Skeletal muscle satellite cell (primary cell): ENCODE results near the gene NPAS2.

Experiments used
- H3K27me3 ChIP-seq: 2 replicates; pipeline ENCODE4 v1.7.0; 2013; ENCODE audit warnings: low read length; ENCODE audit not compliant: control insufficient read depth, insufficient read depth
- H3K36me3 ChIP-seq: 2 replicates; pipeline ENCODE4 v1.7.0; 2013; ENCODE audit warnings: mild to moderate bottlenecking, control low read depth, low read length; ENCODE audit not compliant: insufficient read depth
- H3K4me1 ChIP-seq: 2 replicates; pipeline ENCODE4 v1.7.0; 2013; ENCODE audit warnings: low read length; ENCODE audit not compliant: control insufficient read depth, insufficient read depth
- H3K4me2 ChIP-seq: 2 replicates; pipeline ENCODE4 v1.7.0; 2013; ENCODE audit warnings: mild to moderate bottlenecking, low read length
- H3K4me3 ChIP-seq: 2 replicates; pipeline ENCODE4 v1.7.0; 2013; ENCODE audit warnings: low read length
- H3K9ac ChIP-seq: 2 replicates; pipeline ENCODE4 v1.7.0; 2013; ENCODE audit warnings: mild to moderate bottlenecking, low read depth, low read length, moderate library complexity
- H3K9me3 ChIP-seq: replicated peaks from 2 replicates; pipeline ENCODE4 v1.7.0; 2013; ENCODE audit warnings: mild to moderate bottlenecking, control low read depth, low read length

Gene NPAS2

DNA sequence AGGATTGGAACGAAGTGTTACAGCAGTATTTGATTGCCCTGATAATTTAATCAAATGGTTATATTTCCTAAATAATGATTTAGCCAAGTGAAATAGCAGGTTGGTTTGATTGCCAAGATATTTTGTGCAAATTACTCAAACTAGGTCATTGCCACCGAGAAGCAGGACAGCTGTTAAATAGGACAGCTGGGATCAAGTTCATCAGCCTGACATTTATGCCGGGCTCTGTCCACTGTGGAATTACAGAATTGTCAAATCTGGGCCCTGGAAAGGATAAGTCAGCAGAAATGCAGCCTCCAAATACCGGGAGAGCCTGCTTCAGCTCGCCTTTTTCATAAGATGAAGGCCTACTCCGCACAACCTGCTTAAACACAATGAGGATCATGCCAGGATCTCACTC, 108.3 kb downstream of the NPAS2 start:
- H3K4me2 ChIP-seq = no peak overlapping the region
- H3K36me3 ChIP-seq = peaks cover 28% of the 10 kb centered on the region
- no peaks in the 10 kb centered on the region for H3K9me3 ChIP-seq
- H3K4me1 ChIP-seq = peaks cover 16% of the 10 kb centered on the region
- no peak overlapping the region for H3K4me3 ChIP-seq
- H3K27me3 ChIP-seq = no peaks in the 10 kb centered on the region
- no peak overlapping the region for H3K9ac ChIP-seq

DNA sequence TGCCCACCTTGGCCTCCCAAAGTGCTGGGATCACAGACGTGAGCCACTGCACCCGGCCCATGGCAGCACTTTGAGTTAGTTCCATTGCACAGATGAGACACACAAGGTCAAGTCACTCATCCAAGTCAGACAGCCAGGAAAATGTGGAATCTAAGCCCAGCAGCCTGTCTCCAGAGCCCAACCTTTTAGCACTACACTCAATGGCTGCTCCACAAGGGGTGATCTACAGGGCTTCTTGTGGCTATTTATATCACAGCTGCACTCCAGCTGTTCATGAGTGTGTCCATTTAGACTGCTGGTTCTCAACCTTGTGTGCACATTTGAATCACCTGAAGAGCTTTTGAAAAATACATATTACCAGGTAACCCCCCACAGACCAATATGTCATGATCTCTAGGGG, 109.2 kb downstream of the NPAS2 start:
- Histone ChIP-seq H3K9ac (no peak overlapping the region), H3K9me3 (no peaks in the 10 kb centered on the region), H3K27me3 (no peaks in the 10 kb centered on the region), H3K36me3 (peaks cover 32% of the 10 kb centered on the region), H3K4me3 (no peak overlapping the region), H3K4me2 (no peak overlapping the region), H3K4me1 (peaks cover 13% of the 10 kb centered on the region)

GRCh38 chr2:100934504-100935371, 114.8 kb downstream of the NPAS2 start:
- Histone ChIP-seq H3K27me3 (no peaks in the 10 kb centered on the region), H3K9me3 (no peaks in the 10 kb centered on the region), H3K36me3 (peaks cover 9% of the 10 kb centered on the region), H3K4me3 (no peak overlapping the region), H3K4me2 (no peak overlapping the region), H3K9ac (no peak overlapping the region), H3K4me1 (peaks cover 17% of the 10 kb centered on the region)

DNA sequence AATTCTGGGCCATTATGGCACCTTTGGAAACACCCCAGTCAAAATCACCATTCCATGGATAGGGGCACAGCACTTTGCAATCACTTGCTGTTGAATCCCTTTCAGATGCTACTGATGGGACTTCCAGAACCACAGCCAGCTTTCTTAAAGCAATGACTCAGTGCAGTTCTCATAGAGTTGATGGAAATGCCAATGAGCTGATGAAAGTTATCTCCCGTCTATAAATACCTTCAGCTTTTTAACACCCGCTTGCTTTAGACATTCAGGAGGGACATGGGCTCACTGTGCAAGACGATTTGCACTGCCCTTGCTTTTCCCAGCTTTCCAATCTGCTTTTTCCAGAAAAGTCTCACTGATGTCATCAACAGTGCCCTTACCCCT, 115.4 kb downstream of the NPAS2 start:
- Histone ChIP-seq H3K9me3 (no peaks in the 10 kb centered on the region), H3K36me3 (peaks cover 9% of the 10 kb centered on the region)

DNA sequence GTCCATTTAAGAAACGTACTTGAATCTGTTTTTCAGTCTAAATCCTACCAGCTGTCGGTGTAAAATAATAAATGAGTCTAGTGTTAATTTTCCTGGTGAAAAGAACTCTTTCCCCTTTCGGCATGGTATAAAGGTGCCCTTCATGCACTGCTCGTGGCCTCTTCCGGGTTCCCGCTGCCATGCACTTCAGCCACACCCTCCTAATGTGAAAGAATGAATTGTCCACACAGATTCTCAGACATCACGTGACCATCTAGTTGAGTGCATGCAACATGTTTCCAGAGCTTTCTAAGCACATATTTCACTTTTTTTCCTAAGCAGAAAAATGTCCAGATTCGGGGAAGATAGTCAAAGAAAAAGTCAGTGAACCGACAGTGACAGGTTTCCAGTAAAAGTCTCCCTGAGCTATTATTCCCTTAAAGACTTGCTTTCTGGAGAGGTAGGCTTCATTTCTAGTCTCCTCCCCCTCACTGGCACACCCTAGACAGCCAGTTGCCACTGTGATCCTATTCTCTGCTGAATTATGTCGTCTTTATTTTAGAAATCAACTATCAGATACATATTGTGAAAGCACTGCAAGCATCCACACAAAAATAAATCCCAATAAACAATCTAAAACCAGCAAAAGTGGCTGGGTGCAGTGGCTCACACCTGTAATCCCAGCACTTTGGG, 116.3 kb downstream of the NPAS2 start:
- Histone ChIP-seq H3K9me3 (no peaks in the 10 kb centered on the region), H3K9ac (no peak overlapping the region), H3K36me3 (peaks cover 14% of the 10 kb centered on the region), H3K4me1 (peaks cover 19% of the 10 kb centered on the region), H3K27me3 (no peaks in the 10 kb centered on the region), H3K4me2 (peak overlapping the region; percentile 3), H3K4me3 (no peak overlapping the region)

More for the DNA sequence above, 115.4 kb downstream of the NPAS2 start:
- Histone ChIP-seq H3K4me3 (no peak overlapping the region), H3K9ac (no peak overlapping the region), H3K4me2 (peak overlapping the region; percentile 3), H3K4me1 (peaks cover 17% of the 10 kb centered on the region), H3K27me3 (no peaks in the 10 kb centered on the region)

- Histone ChIP-seq H3K36me3 (peaks cover 14% of the 10 kb centered on the region), H3K4me1 (peaks cover 28% of the 10 kb centered on the region)
Observed at GRCh38 chr2:100936972-100937542, 117.1 kb downstream of the NPAS2 start.

DNA sequence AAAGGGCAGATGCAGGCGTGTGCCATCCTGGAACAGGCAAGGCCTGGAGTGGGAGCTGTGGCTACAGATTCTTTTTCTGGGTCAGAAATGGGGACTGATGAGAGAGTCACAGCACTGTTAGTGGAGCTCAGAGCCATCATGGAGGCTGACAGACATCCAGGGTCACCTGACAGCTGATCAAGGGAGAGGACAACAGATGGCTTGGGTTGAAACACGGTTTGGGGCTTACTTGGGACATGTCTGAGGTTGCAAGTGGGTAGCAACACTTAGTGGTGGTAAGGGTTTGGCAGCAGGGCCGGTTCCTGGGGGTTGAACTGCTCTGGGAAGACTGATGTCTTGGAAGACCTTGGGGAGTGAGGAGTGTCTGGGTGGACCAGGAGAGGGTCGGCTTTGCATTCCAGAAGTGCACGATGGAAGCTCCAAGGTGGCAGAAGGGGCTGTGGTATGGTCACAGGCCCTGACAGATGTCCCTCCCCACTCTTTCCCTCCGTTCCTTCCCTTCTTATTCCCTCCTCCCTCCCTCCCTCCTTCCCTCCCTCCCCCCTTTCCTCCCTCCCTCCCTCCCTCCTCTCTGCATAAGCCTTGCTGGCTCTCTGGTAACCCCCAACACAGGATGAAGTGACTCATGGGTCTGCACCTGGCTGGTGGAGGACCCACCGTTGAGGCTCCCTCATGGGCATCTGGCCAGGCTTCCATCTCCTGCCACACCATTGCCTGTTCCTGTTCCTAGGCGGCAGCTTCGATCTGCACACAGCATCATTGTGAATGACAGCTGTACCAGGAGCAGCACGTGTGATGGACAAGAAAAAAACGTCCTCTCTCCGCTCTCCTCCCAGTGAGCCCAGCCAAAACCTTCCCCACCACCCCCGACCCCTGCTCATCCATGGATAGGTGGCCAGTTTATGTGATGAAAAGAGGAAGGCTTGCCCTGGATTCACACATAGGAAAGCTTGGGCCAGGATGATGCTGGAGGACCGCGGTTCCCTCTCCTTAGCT, 118.4 kb downstream of the NPAS2 start:
- Histone ChIP-seq H3K4me3 (no peak overlapping the region), H3K9ac (no peak overlapping the region), H3K4me1 (peaks cover 29% of the 10 kb centered on the region), H3K27me3 (no peaks in the 10 kb centered on the region), H3K4me2 (no peak overlapping the region), H3K36me3 (peaks cover 11% of the 10 kb centered on the region), H3K9me3 (no peaks in the 10 kb centered on the region)

More at GRCh38 chr2:100936972-100937542, 117.1 kb downstream of the NPAS2 start:
- Histone ChIP-seq H3K27me3 (no peaks in the 10 kb centered on the region), H3K9ac (no peak overlapping the region), H3K4me2 (no peak overlapping the region), H3K9me3 (no peaks in the 10 kb centered on the region), H3K4me3 (no peak overlapping the region)

DNA sequence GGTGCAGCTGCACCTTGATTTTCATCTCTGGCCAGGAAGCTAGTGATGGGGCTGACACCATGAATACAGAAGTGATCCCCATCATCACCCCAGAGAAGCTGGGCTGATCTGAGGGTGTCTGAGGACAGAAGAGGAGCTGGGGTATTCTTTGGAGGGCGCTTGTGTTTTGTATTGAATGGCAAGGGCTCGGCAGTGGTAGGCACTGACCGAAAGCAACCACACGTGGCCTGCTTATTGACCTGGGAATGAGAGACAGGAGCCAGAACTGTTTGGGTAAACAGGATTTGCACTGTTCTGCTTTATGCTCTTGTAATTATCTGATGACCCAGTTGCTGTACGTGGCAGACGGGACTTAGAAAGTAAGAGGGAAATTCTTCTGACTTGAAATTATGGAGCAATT, 119.5 kb downstream of the NPAS2 start:
- Histone ChIP-seq H3K4me3 (no peak overlapping the region), H3K36me3 (peaks cover 7% of the 10 kb centered on the region), H3K4me2 (no peak overlapping the region), H3K9me3 (no peaks in the 10 kb centered on the region), H3K9ac (no peak overlapping the region), H3K4me1 (peaks cover 29% of the 10 kb centered on the region), H3K27me3 (no peaks in the 10 kb centered on the region)

DNA sequence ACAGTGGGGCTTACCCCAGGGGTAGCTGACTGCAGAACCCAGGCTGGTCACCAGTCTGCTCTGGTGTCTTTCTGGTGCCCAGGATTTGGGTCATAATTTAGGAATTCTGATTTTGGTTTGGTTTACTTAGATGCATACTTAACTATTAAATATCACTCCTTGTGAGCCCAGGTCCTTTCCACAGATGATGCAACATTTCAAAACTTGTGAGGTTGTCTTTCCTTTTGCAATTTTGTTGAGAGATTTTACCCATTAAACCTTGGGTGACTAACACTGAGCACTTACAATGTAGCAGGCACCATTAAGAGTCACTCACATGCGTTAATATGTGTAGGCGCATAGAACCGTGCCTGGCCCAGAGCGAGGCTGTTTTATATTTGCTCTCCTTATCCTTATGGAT, 120.3 kb downstream of the NPAS2 start:
- no peaks in the 10 kb centered on the region for H3K27me3 ChIP-seq
- H3K4me2 ChIP-seq = no peak overlapping the region
- peaks cover 7% of the 10 kb centered on the region for H3K36me3 ChIP-seq
- H3K9ac ChIP-seq = no peak overlapping the region
- H3K9me3 ChIP-seq = no peaks in the 10 kb centered on the region
- peaks cover 23% of the 10 kb centered on the region for H3K4me1 ChIP-seq
- no peak overlapping the region for H3K4me3 ChIP-seq

DNA sequence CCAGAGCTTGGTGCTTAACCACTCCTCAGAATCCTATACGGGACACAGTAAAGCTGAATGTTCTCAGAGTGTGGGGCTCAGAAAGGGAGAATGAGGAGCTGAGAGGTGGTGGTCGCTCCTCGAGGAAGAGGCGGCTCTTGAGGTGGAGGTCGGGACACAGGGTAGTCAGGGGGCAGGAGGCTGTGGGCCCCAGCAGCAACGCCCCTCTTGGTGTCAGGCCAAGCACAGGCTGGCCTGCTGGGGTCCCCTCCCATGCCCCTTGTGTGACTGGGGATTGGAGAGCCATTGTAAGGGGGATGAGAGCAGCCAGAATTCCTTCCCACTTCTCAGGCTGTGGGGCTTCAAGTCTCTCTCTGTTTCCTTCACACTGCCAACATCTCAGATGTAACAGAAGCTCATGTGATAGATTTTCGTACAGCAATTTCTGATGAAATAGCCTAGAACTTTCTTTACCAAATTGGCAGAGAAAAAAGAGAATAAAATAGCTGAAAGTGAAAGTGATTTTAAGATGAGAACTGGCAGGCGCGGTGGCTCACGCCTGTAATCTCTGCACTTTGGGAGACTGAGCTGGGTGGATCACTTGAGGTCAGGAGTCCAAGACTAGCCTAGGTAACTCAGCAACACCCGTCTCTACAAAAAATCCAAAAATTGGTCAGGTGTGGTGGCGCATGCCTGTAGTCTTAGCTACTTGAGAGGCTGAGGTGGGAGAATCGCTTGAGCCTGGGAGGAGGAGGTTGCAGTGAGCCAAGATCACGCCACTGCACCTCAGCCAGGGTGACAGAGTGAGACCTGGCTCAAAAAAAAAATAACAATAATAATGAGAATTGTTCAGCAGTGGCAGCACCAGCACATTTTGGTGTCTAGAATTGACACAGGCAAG, 121.1 kb downstream of the NPAS2 start:
- Histone ChIP-seq H3K9me3 (no peaks in the 10 kb centered on the region), H3K9ac (no peak overlapping the region), H3K4me2 (no peak overlapping the region), H3K4me1 (peaks cover 16% of the 10 kb centered on the region), H3K36me3 (peaks cover 7% of the 10 kb centered on the region), H3K4me3 (no peak overlapping the region), H3K27me3 (no peaks in the 10 kb centered on the region)
